HL-60 (cell line): ENCODE measurements around the gene FBXL2.

Experiments used
- CTCF ChIP-seq: IDR thresholded peaks from one replicate; pipeline ENCODE4 v1.5.1; 2011; ENCODE audit warnings: low read length, control low read depth, inconsistent platforms; ENCODE audit not compliant: insufficient read depth
- POLR2AphosphoS5 ChIP-seq: IDR thresholded peaks from 2 replicates; pipeline ENCODE4 v1.6.1; 2012; ENCODE audit warnings: low read depth
- TF ChIP-seq, protein P1 (sequence below): IDR thresholded peaks from 2 replicates; pipeline ENCODE4 v1.6.1; 2012; ENCODE audit warnings: low read depth; ENCODE audit not compliant: insufficient replicate concordance

- TF ChIP-seq, protein P1, sequence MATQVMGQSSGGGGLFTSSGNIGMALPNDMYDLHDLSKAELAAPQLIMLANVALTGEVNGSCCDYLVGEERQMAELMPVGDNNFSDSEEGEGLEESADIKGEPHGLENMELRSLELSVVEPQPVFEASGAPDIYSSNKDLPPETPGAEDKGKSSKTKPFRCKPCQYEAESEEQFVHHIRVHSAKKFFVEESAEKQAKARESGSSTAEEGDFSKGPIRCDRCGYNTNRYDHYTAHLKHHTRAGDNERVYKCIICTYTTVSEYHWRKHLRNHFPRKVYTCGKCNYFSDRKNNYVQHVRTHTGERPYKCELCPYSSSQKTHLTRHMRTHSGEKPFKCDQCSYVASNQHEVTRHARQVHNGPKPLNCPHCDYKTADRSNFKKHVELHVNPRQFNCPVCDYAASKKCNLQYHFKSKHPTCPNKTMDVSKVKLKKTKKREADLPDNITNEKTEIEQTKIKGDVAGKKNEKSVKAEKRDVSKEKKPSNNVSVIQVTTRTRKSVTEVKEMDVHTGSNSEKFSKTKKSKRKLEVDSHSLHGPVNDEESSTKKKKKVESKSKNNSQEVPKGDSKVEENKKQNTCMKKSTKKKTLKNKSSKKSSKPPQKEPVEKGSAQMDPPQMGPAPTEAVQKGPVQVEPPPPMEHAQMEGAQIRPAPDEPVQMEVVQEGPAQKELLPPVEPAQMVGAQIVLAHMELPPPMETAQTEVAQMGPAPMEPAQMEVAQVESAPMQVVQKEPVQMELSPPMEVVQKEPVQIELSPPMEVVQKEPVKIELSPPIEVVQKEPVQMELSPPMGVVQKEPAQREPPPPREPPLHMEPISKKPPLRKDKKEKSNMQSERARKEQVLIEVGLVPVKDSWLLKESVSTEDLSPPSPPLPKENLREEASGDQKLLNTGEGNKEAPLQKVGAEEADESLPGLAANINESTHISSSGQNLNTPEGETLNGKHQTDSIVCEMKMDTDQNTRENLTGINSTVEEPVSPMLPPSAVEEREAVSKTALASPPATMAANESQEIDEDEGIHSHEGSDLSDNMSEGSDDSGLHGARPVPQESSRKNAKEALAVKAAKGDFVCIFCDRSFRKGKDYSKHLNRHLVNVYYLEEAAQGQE = no peak
- TF ChIP-seq CTCF = no peak
- no peak for TF ChIP-seq POLR2AphosphoS5
Observed at GRCh38 chr3:33360136-33360825, 83.0 kb downstream of the FBXL2 start.
